SHP77 (cell line): ENCODE data around the gene RNF115.
"Not testable (repeated sequence)": the region's sequence is repeated elsewhere in the genome, so short reads cannot be mapped to it uniquely, and the experiment has no call there.

Experiments used
- DNase-seq, 2 experiments: peaks; one replicate each; lab custom pipeline; 2025; lab: John Stamatoyannopoulos, UW

The RNF115 gene

DNA sequence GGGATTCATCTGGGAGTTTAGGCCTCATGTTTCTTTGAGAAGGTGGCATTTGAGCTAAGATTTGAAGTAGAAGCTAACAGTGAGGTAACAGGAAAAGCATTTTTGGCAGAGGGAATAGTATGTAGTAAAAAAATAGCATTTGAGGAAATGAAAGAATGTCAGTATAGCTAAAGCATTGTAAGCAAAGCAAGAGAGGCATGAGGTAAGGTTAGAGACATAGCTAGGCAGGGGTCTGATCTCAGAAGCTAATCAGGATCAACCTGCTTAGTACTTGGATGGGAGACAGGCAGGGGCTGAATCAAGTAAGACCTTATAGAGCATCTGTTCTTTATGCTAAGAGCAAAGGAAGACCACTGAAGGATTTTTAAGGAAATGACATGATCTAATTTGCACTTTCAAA lies 4.1 kb upstream of the RNF115 start:
- no peak for DNase-seq

GRCh38 chr1:145826030-145826429 lies 2.1 kb upstream of the RNF115 start:
- no peak for DNase-seq

DNA sequence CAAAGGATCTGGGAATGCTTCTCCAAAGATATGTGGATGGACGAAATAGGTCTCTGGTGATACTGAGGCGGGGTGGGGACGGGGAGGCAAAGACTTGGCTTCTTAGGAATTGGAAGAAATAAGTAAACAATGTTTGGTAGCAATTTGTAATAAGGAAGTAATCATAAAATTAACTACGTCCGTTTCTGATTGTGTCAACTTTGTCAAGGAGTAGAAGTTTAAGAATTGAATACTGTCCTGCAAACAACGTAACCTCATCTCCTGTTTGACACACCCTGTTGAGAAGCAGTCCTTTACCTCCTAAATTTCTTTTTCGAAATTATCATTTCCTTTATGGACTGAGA lies 576 bp upstream of the RNF115 start:
- no peak for DNase-seq

DNA sequence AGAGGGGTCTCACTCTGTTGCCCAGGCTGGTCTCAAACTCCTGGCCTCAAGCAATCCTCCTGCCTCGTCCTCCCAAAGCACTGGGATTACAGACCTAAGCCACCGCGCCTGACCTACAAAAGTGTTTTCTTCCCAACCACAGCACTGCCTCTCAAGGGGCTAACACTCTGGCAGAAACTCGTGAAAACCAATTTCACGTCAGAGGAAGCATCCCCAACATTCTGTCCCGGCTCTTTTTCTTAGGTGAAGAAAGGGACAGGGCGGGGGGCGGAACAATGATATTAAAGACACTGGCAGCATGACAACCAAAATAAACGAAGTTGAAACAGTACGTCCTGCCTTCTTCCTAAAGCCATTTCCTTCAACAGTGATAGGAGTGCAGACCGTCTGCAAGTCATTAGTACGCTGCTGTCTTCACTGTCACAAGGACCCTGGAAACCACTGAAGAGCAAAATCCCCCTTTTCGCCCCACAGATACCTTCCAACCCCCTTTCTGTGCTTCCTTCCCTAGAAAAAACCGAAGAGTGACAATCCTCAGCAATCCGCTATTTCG lies 1.0 kb downstream of the RNF115 start:
- not testable (repeated sequence) for DNase-seq

DNA sequence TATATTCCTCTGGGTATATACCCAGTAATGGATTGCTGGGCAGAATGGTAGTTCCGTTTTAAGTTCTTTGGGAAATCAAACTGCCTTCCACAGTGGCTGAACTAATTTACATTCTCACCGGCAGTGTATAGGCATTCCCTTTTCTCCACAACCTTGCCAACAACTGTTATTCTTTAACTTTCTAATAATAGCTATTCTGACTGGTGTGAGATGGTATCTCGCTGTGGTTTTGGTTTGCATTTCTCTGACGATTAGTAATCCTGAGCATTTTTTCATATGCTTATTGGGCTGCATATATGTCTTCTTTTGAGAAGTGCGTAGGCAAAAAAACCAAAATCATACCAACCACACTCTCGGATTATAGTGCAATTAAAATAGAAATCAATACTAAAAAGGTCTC lies 5.8 kb downstream of the RNF115 start:
- not testable (repeated sequence) for DNase-seq

DNA sequence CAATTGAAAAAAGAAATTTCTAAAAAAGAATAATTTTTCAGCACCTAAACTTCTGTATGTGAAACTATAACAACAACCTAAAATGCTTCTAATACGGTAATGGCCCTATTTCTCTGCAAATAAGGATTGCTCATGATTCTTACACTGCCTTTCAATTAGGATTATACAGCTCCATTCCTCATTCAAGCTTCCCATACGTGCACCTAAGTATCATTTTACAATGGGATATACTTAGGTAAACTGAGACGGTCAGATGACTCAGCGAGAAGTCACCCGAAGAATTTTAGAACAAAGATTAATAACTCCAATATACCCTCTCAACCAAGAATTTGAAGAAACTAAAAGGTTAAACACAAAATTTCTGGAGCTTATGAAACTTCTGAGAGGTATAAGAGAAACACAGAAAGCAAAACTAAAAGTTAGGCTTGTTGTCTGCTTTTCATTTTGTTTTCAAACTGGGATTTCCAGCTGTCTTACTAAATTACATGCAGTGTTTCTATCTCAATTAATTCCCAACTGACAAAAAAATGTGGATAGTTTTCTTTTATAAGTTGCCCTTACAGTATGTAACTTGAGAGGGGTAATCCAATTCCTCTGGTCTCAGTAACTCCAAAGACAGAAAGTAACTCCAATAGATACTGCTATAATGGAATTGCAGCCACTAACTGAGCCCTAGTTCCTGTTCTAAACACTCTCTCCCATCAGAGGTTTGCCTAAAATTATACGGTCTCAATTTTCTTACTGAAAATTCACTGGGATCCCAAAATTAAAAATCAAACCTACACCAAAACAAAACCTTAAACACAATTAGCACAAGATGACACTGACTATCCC lies 10.7 kb downstream of the RNF115 start:
- DNase-seq: not testable (repeated sequence)

- no peak for DNase-seq
Observed at GRCh38 chr1:145806844-145807243, 17.1 kb downstream of the RNF115 start.

GRCh38 chr1:145806408-145806807 lies 17.5 kb downstream of the RNF115 start:
- DNase-seq: no peak

GRCh38 chr1:145805057-145805456 lies 18.8 kb downstream of the RNF115 start:
- no peak for DNase-seq

DNA sequence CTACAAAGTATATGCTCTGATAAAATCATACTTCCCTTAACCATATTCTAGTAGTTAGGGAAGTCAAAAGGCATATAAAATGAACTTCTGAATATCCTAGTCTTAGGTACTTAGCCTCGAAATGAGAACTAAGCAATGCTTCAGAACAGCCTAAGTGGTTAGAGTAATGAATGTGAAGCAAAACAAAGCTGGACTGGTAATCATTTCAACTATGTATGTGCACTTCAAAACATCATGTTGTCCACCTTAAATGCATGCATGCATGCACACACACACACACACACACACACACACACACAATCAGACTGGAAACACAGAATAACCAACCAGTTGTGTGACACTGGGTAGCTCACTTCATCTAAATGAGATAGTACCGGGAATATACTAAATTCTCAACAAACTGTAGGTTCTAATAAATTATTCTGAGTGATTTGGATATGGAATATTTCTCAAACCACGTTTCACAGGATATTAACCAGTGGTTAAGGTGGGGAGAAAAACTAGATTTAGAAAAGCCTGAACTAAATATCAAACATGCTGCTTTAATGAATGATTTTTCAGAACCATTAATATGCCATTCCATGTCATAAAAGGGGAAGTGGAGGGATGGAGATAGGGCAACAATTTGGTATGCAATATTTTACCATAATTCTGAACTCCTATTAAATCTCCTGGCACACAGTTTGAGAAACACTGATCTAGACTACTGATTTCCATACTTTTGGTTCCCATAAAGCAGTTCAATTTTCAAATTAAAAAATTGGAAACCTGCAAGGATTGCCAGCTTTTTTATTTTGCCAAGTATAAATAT lies 19.5 kb downstream of the RNF115 start:
- no peak for DNase-seq

GRCh38 chr1:145799806-145800205 lies 24.1 kb downstream of the RNF115 start:
- no peak for DNase-seq

DNA sequence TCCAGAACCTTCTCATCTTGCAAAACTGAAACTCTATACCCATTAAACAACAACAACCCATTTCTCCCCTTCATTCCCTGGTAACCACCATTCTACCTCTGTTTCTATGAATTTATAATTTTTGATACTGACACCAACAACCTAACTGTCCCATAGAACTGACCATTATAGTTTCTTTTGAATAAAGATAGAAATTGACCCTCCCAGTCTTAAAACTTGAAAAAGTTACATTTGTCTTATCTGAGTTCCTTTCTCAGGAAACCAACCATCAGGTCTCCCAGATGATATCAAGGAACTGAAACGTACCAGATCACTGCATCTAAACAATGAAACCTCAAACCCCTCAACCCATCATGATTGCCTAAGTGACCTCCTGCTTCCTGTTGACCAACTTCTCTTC lies 27.1 kb downstream of the RNF115 start:
- no peak for DNase-seq

GRCh38 chr1:145795257-145795881 lies 28.5 kb downstream of the RNF115 start:
- DNase-seq: no peak

- DNase-seq: no peak
Observed at GRCh38 chr1:145792484-145792883, 31.4 kb downstream of the RNF115 start.

GRCh38 chr1:145791860-145792259 lies 32.0 kb downstream of the RNF115 start:
- not testable (repeated sequence) for DNase-seq

GRCh38 chr1:145788580-145788979 lies 35.3 kb downstream of the RNF115 start:
- no peak for DNase-seq

- no peak for DNase-seq
Observed at GRCh38 chr1:145786271-145786670, 37.6 kb downstream of the RNF115 start.

DNA sequence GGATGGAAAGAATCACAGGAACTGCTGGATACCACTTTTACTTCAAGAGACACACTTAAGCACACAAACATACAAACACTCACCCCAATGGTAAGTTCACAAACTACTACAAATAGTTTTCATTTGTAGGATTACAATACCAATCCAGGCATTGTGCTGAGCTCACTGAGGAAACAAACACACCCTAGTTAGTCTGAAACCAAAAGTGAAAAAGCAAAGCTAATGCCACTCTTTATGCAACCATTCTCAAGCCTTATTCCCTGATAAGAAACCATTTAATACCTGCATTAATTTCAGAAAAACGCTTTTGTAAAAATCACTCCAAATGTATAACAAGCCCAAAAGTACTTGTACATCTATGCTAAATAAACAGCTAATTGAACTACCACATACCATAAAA lies 38.3 kb downstream of the RNF115 start:
- no peak for DNase-seq

- DNase-seq: no peak
Observed at GRCh38 chr1:145784409-145784808, 39.5 kb downstream of the RNF115 start.

- no peak for DNase-seq
Observed at GRCh38 chr1:145782272-145783099, 41.4 kb downstream of the RNF115 start.

GRCh38 chr1:145778146-145778540 lies 45.8 kb downstream of the RNF115 start:
- no peak for DNase-seq
